ENCODE results near the gene HSP90AB1.
A peak's percentile ranks its signal among the peaks of the same experiment; 100 is the strongest.
"Not testable (repeated sequence)": the region's sequence is repeated elsewhere in the genome, so short reads cannot be mapped to it uniquely, and the experiment has no call there.

HSP90AB1 gene

GRCh38 chr6:44222486-44223318 lies 24.2 kb upstream of the HSP90AB1 start:
- DNase-seq, result no peak

DNA sequence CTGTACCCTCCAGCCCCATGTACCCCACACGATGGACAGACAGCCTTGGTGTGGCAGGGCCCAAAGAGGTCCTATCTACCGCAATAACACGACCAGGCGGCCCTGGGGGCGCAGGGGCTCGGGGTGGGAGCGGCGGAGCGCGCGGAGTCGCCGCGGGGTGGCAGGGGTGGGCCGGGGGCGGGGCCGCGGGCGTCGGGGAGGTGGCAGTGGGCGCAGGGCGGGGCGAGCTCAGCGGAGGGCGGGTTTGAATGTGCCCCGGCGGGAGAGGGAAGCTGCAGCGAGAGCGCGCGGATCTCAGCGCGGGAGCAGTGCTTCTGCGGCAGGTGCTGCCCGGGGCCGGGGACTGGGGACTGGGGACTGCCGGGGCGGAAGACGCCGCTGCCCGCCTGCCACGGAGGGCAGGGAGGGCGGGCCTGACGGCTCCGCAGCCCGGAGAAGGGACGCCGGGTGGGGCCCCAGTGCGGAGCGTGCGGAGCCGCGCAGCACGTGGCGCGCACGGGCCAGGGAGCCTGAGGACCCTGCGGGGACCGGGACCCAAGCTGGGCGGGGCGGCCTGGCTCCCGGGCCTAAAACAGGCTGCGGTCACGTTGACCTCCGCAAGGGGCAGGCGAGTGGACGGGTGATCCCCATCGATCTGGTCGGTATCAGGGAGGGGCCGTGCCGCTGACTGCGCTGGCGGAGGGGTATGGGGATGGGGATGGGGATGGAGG lies 23.4 kb upstream of the HSP90AB1 start, which contains the start of gene SLC29A1:
SLC29A1 (plus strand) TSS at position 277 of the 710 bp plus-strand sequence. CDS start 3,719 bp downstream, outside the sequence.
- peak; percentile 93 for DNase-seq

GRCh38 chr6:44224029-44224964 lies 22.6 kb upstream of the HSP90AB1 start:
- DNase-seq, result peak; percentile 69

DNA sequence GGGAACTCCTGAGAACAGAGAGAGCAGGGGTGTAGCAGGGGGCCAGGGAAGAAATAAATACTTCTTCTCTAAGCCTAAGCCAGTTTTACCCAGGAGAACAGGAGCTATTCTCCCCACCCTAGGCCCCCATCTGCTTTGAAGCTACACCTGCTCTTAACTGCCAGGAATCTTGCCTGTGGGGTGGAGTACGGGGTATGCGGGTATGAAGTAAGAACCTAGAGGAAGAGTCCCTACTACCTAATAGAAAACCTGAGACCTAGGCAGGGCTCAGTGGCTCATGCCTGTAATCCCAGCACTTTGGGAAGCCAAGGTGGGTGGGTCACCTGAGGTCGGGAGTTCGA lies 22.0 kb upstream of the HSP90AB1 start:
- DNase-seq, result peak; percentile 31

GRCh38 chr6:44225579-44226325 lies 21.1 kb upstream of the HSP90AB1 start:
- DNase-seq, result no peak

DNA sequence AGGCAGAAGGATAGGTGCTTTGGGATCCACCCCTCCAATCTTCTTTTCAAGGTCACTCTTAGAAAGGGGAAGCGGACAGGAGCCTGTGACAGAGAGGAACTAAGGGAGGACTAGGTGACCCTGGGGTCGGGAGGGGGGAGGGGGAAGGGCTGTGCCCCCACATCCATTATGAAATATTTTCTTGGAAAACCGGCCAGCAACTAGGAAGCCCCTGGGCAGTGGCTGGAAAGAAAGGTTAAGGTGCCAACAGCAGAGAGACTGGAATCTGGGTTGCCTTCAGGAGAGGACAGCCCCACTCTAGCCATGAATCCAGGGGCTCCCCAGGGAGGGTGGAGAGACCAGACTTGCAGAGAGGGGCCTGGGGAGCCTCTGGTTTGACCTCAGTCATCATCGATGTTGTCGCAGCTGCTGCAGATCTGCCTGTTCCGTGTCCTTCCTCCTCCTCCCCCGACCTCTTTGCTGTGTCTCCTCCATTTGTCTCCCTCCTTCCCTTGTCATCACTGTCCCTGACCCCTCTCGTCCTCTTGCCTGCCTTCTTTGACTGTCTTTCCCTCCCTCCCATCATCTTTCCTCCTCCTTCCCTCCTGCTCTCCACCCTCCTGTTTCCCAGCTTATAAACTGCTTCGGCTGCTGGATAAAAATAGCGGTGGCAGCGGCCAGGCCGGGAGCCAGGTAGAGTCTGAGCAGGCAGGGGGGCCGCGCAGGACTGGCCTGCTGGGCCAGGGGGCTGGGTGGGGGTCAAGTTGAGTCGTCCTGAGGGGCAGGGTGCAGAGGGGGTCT lies 20.3 kb upstream of the HSP90AB1 start:
- DNase-seq, result no peak

GRCh38 chr6:44227148-44227793 lies 19.6 kb upstream of the HSP90AB1 start:
- DNase-seq, result no peak

DNA sequence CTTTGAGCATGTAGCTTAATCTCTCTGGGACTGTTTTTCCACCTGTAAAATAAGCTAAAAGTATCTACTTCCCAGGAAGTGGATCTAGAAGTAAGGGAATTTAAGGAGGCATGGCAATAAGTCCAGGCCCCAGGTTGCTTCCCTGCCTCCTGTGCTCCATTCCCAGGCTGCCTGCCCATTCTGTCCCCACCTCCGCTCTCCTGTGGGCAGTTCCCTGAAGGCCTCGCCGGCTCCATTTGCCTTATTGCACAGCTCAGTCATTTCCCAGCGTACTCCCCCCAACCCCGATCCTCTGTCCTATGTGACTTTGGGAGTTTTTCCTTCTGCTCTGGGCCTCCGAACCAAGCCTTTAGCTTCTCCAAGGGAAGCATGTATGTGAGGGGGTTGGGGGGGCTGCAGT lies 18.9 kb upstream of the HSP90AB1 start:
- DNase-seq, result no peak

- DNase-seq, result no peak
Measured at GRCh38 chr6:44228433-44228832, 18.5 kb upstream of the HSP90AB1 start.

- DNase-seq, result no peak
Measured at GRCh38 chr6:44228836-44229235, 18.1 kb upstream of the HSP90AB1 start.

- DNase-seq, result no peak
Measured at GRCh38 chr6:44229376-44230033, 17.4 kb upstream of the HSP90AB1 start.

DNA sequence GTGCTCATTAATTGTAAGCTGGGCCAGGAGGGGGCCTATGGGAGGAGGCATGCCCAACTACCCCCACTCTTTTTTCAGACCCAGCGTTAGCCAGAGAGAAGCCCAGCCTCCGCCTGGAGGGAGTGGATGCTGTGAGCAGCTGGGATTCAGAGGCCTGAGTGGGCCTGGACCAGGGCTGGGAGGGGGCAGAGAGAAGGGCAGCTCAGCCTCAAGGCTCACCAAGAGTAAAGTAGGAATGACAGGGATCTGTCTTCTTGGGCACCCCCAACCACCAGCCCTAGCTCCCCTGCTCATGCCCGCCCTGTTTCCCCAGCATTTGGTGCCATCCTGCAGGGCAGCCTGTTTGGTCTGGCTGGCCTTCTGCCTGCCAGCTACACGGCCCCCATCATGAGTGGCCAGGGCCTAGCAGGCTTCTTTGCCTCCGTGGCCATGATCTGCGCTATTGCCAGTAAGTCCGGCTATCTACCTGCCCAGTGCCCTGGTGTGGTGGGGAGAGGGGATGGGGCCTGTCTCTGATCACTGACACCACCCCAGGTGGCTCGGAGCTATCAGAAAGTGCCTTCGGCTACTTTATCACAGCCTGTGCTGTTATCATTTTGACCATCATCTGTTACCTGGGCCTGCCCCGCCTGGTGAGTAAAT lies 16.7 kb upstream of the HSP90AB1 start:
- DNase-seq, result no peak

DNA sequence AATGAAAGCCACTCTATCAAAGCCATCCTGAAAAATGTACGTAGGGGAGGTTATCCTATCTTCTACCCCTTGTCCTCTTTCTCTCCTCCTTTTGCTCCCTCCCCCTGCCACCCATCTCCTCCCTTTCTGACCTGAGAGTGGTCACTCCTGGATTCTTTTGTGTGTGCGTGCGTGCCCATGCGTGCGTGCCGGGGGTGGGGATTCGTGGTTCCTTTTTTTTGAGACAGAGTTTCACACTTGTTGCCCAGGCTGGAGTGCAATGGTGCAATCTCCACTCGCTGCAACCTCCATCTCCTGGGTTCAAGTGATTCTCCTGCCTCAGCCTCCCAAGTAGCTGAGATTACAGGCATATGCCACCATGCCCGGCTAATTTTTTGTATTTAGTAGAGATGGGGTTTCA lies 15.5 kb upstream of the HSP90AB1 start:
- DNase-seq, result not testable (repeated sequence)

DNA sequence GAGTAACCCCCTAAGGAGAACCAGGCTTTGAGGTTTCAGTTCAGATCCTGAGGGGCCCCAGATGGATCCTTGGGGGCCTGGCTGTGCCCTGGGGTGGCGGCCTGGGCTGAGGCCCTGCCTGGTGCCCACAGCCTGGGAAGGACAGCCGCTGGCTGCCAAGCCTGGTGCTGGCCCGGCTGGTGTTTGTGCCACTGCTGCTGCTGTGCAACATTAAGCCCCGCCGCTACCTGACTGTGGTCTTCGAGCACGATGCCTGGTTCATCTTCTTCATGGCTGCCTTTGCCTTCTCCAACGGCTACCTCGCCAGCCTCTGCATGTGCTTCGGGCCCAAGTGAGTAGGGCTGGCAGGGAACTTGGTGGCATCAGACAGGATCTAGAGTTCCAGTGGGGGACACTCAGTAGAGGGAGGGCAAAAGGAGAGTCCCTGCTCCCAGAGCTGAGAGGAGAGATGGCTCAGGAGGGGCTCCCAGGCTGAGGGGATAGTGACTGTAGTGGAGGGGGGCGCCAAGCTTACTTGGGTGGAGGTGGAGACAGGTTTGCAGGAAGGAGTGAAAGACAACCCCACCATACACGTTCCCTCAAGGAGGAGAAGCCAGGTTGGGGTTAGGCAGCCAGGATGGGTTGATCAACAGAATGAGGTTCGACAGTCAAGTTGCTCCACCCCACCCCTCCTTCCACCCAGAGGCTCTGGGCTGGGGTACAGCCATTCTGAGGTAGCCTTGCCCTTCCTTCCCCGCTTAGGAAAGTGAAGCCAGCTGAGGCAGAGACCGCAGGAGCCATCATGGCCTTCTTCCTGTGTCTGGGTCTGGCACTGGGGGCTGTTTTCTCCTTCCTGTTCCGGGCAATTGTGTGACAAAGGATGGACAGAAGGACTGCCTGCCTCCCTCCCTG lies 14.0 kb upstream of the HSP90AB1 start:
- DNase-seq, result no peak

GRCh38 chr6:44233567-44234100 lies 13.3 kb upstream of the HSP90AB1 start:
- no peak for DNase-seq

- DNase-seq, result peak; percentile 76
Measured at GRCh38 chr6:44234101-44235025, 12.5 kb upstream of the HSP90AB1 start.

DNA sequence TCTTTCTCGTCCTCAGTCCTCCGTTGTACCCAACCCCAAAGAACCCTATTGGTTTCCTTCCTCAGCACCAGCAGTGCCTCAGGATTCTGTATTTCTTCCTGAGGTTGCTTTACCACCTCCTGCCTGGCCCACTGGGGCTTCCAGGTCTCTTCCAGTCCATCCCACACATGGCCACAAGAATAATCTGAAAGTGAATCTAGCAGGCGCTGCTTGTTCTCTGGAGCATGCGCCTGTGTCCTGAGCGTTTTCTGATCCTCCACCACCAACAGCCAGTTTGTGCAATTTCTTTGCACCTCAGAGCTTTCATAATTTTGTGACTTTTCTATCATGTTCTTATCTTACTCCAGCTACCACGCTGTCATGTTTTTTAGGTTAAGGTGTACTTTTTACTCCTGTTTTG lies 11.6 kb upstream of the HSP90AB1 start:
- DNase-seq, result no peak
